ENCODE data around the gene RACGAP1. TPM values are rescaled to one million over a fixed set of nuclear protein-coding genes. Genes with fewer than 3 reads are reported as not detected.

Gene RACGAP1
- total and polyA plus RNA-seq, 12 donors: 1.0 to 17.8 (median 3.9) TPM

GRCh38 chr12:50049254-50050118 is 24.2 kb upstream of the RACGAP1 start:
- intact Hi-C loops (cut with DNase I): loop anchor here in 7 of 10 donors (5.0 to 10.0 kb wide), 3 partner anchors 182 to 275 kb away; no protein-coding TSS in a partner anchor
- 90 to 92% methylated on average over 3 of the region's 3 CpGs for WGBS, 2 donors

GRCh38 chr12:50047693-50048250 is 22.5 kb upstream of the RACGAP1 start:
- intact Hi-C loops (cut with DNase I): no loop called here
- H3K4me1 ChIP-seq: peaks cover 0 to 18% (median 12%) of the 10 kb centered on the region in 9 donors
- WGBS, 2 donors: 92 to 93% methylated on average over 7 of the region's 7 CpGs
- DNase-seq: no peak
- no peaks in the 10 kb centered on the region for H3K36me3 ChIP-seq
- no peak for TF ChIP-seq CTCF (IDR thresholded peaks at IDR 0.05)
- H3K9me3 ChIP-seq: no peaks in the 10 kb centered on the region
- H3K27ac ChIP-seq: no peak overlapping the region
- H3K27me3 ChIP-seq: peaks cover 0 to 16% (median 0%) of the 10 kb centered on the region in 7 donors
- ATAC-seq: no peak
- H3K4me3 ChIP-seq: no peak overlapping the region

More at GRCh38 chr12:50049254-50050118, 24.2 kb upstream of the RACGAP1 start:
- ATAC-seq (no peak), DNase-seq (no peak)
- H3K4me1 ChIP-seq: peaks cover 0 to 18% (median 12%) of the 10 kb centered on the region in 9 donors
- no peaks in the 10 kb centered on the region for H3K36me3 ChIP-seq
- no peaks in the 10 kb centered on the region for H3K9me3 ChIP-seq
- no peak overlapping the region for H3K27ac ChIP-seq
- H3K27me3 ChIP-seq: peaks cover 0 to 16% (median under 1%) of the 10 kb centered on the region in 7 donors
- TF ChIP-seq CTCF (IDR thresholded peaks at IDR 0.05): no peak
- no peak overlapping the region for H3K4me3 ChIP-seq

- Histone ChIP-seq H3K4me3 (no peak overlapping the region), H3K36me3 (no peaks in the 10 kb centered on the region), H3K27me3 (peaks cover 0 to 7% (median 0%) of the 10 kb centered on the region in 7 donors), H3K9me3 (no peaks in the 10 kb centered on the region), H3K4me1 (no peaks in the 10 kb centered on the region), H3K27ac (no peak overlapping the region)
- no peak for ATAC-seq
- WGBS, 2 donors: 74 to 75% methylated on average over 6 of the region's 6 CpGs
- DNase-seq: no peak
- intact Hi-C loops (cut with DNase I): no loop called here
- TF ChIP-seq CTCF (IDR thresholded peaks at IDR 0.05): no peak
Measured at GRCh38 chr12:50043854-50044253, 18.6 kb upstream of the RACGAP1 start.

GRCh38 chr12:50043308-50043707 is 18.0 kb upstream of the RACGAP1 start:
- no peak for TF ChIP-seq CTCF (IDR thresholded peaks at IDR 0.05)
- intact Hi-C loops (cut with DNase I): no loop called here
- no peaks in the 10 kb centered on the region for H3K9me3 ChIP-seq
- 85 to 89% methylated on average over 2 of the region's 2 CpGs for WGBS, 2 donors
- DNase-seq (no peak), ATAC-seq (no peak)
- H3K27me3 ChIP-seq: peaks cover 0 to 7% (median 0%) of the 10 kb centered on the region in 7 donors
- H3K4me1 ChIP-seq: no peaks in the 10 kb centered on the region
- no peak overlapping the region for H3K4me3 ChIP-seq
- no peak overlapping the region for H3K27ac ChIP-seq
- no peaks in the 10 kb centered on the region for H3K36me3 ChIP-seq
